H9 (cell line): ENCODE measurements around the gene GCGR. TPM values are rescaled to one million over a fixed set of nuclear protein-coding genes. Genes with fewer than 3 reads are reported as not detected.

Experiments used
- DNase-seq: peaks from one replicate; pipeline ENCODE4 v3.0.0-alpha.2; 2017
- H2AFZ ChIP-seq: one replicate; pipeline ENCODE4 v1.6.1; 2013; ENCODE audit warnings: mild to moderate bottlenecking, low read length, control low read depth, moderate library complexity
- H2AK5ac ChIP-seq: 2 replicates; pipeline ENCODE4 v1.6.1; 2013; ENCODE audit warnings: low read length, control low read depth, mixed read lengths; ENCODE audit not compliant: insufficient read length
- H2BK120ac ChIP-seq: one replicate; pipeline ENCODE4 v1.6.1; 2013; ENCODE audit warnings: low read depth, mild to moderate bottlenecking, low read length, control low read depth, inconsistent platforms; ENCODE audit not compliant: poor library complexity, severe bottlenecking
- H2BK12ac ChIP-seq: 2 replicates; pipeline ENCODE4 v1.6.1; 2013; ENCODE audit warnings: low read length, control low read depth, mixed read lengths, low read depth; ENCODE audit not compliant: insufficient read length
- H2BK15ac ChIP-seq: 2 replicates; pipeline ENCODE4 v1.6.1; 2013; ENCODE audit warnings: low read depth, low read length, control low read depth
- H2BK20ac ChIP-seq: one replicate; pipeline ENCODE4 v1.6.1; 2013; ENCODE audit warnings: low read depth, mild to moderate bottlenecking, low read length, control low read depth, inconsistent platforms; ENCODE audit not compliant: poor library complexity, severe bottlenecking
- H2BK5ac ChIP-seq: 2 replicates; pipeline ENCODE4 v1.6.1; 2013; ENCODE audit warnings: low read length, control low read depth, mixed read lengths; ENCODE audit not compliant: insufficient read length
- H3K14ac ChIP-seq: 2 replicates; pipeline ENCODE4 v1.6.1; 2013; ENCODE audit warnings: low read length, control low read depth; ENCODE audit not compliant: insufficient read depth
- H3K18ac ChIP-seq: 2 replicates; pipeline ENCODE4 v1.6.1; 2013; ENCODE audit warnings: low read depth, mild to moderate bottlenecking, mixed read lengths, low read length, control low read depth; ENCODE audit not compliant: insufficient read length
- H3K23ac ChIP-seq: 2 replicates; pipeline ENCODE4 v1.6.1; 2013; ENCODE audit warnings: low read length, control low read depth, mixed read lengths, low read depth; ENCODE audit not compliant: insufficient read length
- H3K23me2 ChIP-seq: 2 replicates; pipeline ENCODE4 v1.6.1; 2013; ENCODE audit warnings: low read depth, mild to moderate bottlenecking, mixed read lengths, low read length, control low read depth; ENCODE audit not compliant: insufficient read length, poor library complexity, severe bottlenecking
- H3K27ac ChIP-seq: 2 replicates; pipeline ENCODE4 v1.5.1; 2013; ENCODE audit warnings: low read length, control low read depth, mixed read lengths, low read depth; ENCODE audit not compliant: insufficient read length
- H3K27me3 ChIP-seq: 2 replicates; pipeline ENCODE4 v1.6.1; 2013; ENCODE audit warnings: low read length, control low read depth, inconsistent platforms; ENCODE audit not compliant: insufficient read depth
- H3K4ac ChIP-seq: 2 replicates; pipeline ENCODE4 v1.6.1; 2013; ENCODE audit warnings: low read depth, mild to moderate bottlenecking, control low read depth, inconsistent platforms, low read length, moderate library complexity
- H3K4me1 ChIP-seq: 2 replicates; pipeline ENCODE4 v1.6.1; 2013; ENCODE audit warnings: low read length, control low read depth, inconsistent platforms; ENCODE audit not compliant: insufficient read depth
- H3K4me2 ChIP-seq: 2 replicates; pipeline ENCODE4 v1.6.1; 2013; ENCODE audit warnings: low read length, control low read depth, mixed read lengths; ENCODE audit not compliant: insufficient read length, insufficient read depth
- H3K56ac ChIP-seq: 2 replicates; pipeline ENCODE4 v1.6.1; 2013; ENCODE audit warnings: low read depth, mild to moderate bottlenecking, mixed read lengths, low read length, control low read depth; ENCODE audit not compliant: insufficient read length
- H3K79me1 ChIP-seq: 2 replicates; pipeline ENCODE4 v1.6.1; 2013; ENCODE audit warnings: low read depth, mild to moderate bottlenecking, moderate library complexity, low read length, control low read depth, inconsistent platforms; ENCODE audit not compliant: insufficient read depth, poor library complexity, severe bottlenecking
- H3K79me2 ChIP-seq: 2 replicates; pipeline ENCODE4 v1.6.1; 2013; ENCODE audit warnings: low read length, control low read depth, inconsistent platforms; ENCODE audit not compliant: insufficient read depth
- H3K9ac ChIP-seq: 2 replicates; pipeline ENCODE4 v1.6.1; 2013; ENCODE audit warnings: low read length, control low read depth, mixed read lengths; ENCODE audit not compliant: insufficient read length; ENCODE audit errors: extremely low read depth
- H3K9me3 ChIP-seq: one replicate; pipeline ENCODE4 v1.6.1; 2013; ENCODE audit warnings: low read depth, low read length, inconsistent platforms; ENCODE audit not compliant: control insufficient read depth
- H3T11ph ChIP-seq: one replicate; pipeline ENCODE4 v1.6.1; 2013; ENCODE audit warnings: mild to moderate bottlenecking, low read length, control low read depth, inconsistent platforms
- H4K20me1 ChIP-seq: one replicate; pipeline ENCODE4 v1.6.1; 2013; ENCODE audit not compliant: control insufficient read depth, insufficient read length, insufficient read depth
- H4K5ac ChIP-seq: 2 replicates; pipeline ENCODE4 v1.6.1; 2013; ENCODE audit warnings: low read depth, mild to moderate bottlenecking, mixed read lengths, low read length, control low read depth; ENCODE audit not compliant: insufficient read length
- H4K8ac ChIP-seq: replicated peaks from 2 replicates; pipeline ENCODE4 v1.6.1; 2013; ENCODE audit warnings: low read length, control low read depth, mixed read lengths, low read depth; ENCODE audit not compliant: insufficient read length
- H4K91ac ChIP-seq: 2 replicates; pipeline ENCODE4 v1.6.1; 2013; ENCODE audit warnings: low read depth, mild to moderate bottlenecking, moderate library complexity, mixed read lengths, low read length, control low read depth; ENCODE audit not compliant: insufficient read length
- H3K27ac Mint-ChIP-seq, 3 experiments: 2 replicates in 2 of 3; 3 replicates in 1 of 3; pipeline ENCODE4 v1.8.0; 2020 to 2021; ENCODE audit warnings: mixed read lengths in 3 of 3, mild to moderate bottlenecking in 1 of 3, moderate library complexity in 1 of 3
- H3K27me3 Mint-ChIP-seq: 2 replicates; pipeline ENCODE4 v1.8.0; 2021; ENCODE audit warnings: low read depth, mild to moderate bottlenecking, moderate library complexity, mixed read lengths
- H3K36me3 Mint-ChIP-seq, 3 experiments: 2 replicates in 2 of 3; 3 replicates in 1 of 3; pipeline ENCODE4 v1.8.0; 2020 to 2021; ENCODE audit warnings: low read depth in 3 of 3, mixed read lengths in 3 of 3; ENCODE audit not compliant: insufficient read depth in 1 of 3
- H3K4me1 Mint-ChIP-seq, 2 experiments: 2 replicates each; pipeline ENCODE4 v1.8.0; 2020; ENCODE audit warnings: mixed read lengths in 2 of 2
- H3K4me3 Mint-ChIP-seq, 2 experiments: 2 replicates in 1 of 2; 3 replicates in 1 of 2; pipeline ENCODE4 v1.8.0; 2020 to 2021; ENCODE audit warnings: mild to moderate bottlenecking in 2 of 2, mixed read lengths in 2 of 2, moderate library complexity in 1 of 2
- H3K9me3 Mint-ChIP-seq, 2 experiments: 2 replicates in 1 of 2; 3 replicates in 1 of 2; pipeline ENCODE4 v1.8.0; 2020; ENCODE audit warnings: mild to moderate bottlenecking in 2 of 2, mixed read lengths in 2 of 2, moderate library complexity in 1 of 2
- CTCF ChIP-seq: fragments of 200-600 bp; sonication (generic); conservative IDR thresholded peaks from 3 replicates; pipeline ENCODE4 v1.8.0; 2021; ENCODE audit warnings: antibody characterized with exemption, mild to moderate bottlenecking
- WGBS: extraction: QIAGEN DNeasy Blood & Tissue Kit; methylation state at CpG from one replicate; pipeline ENCODE4 v1.1.7; 2013; ENCODE audit warnings: missing lambda C conversion rate, low lambda C conversion rate, mixed read lengths; ENCODE audit not compliant: insufficient read length; ENCODE audit errors: extremely low coverage; 5-methylcytosine and 5-hydroxymethylcytosine counted together
- total RNA-seq: library from RNA; stranded (reverse); gene quantifications from 2 replicates; pipeline ENCODE4 v1.2.1, GENCODE V29; 2021

Gene GCGR
- total RNA-seq, 1 experiment from 2014 or later: 0.24 TPM

- Mint-ChIP-seq H3K9me3 (peaks cover 2 to 10% of the 10 kb centered on the region in 2 experiments), H3K27ac (no peak overlapping the region), H3K4me1 (peaks cover 0 to 6% of the 10 kb centered on the region in 2 experiments; a peak in 1 of 4 replicates), H3K27me3 (peaks cover 89% of the 10 kb centered on the region), H3K36me3 (peaks cover 0 to 2% (median 0%) of the 10 kb centered on the region in 3 experiments; a peak in 2 of 7 replicates), H3K4me3 (peak overlapping the region; percentile 51 to 74)
- Histone ChIP-seq H3K79me1 (no peaks in the 10 kb centered on the region), H2BK120ac (no peak overlapping the region), H3K56ac (no peak overlapping the region), H3K9ac (no peak overlapping the region), H3K9me3 (no peaks in the 10 kb centered on the region), H4K20me1 (no peaks in the 10 kb centered on the region), H3K4me1 (no peaks in the 10 kb centered on the region), H2BK12ac (no peak overlapping the region), H2BK5ac (no peak overlapping the region), H4K8ac (no peak overlapping the region), H3K27me3 (peaks cover 32% of the 10 kb centered on the region), H2AK5ac (no peak overlapping the region), H4K91ac (no peak overlapping the region), H2AFZ (no peak overlapping the region), H3K14ac (no peak overlapping the region), H4K5ac (no peak overlapping the region), H3K27ac (no peak overlapping the region), H3K18ac (no peak overlapping the region), H2BK20ac (no peak overlapping the region), H2BK15ac (no peak overlapping the region), H3K79me2 (no peaks in the 10 kb centered on the region), H3K4ac (no peak overlapping the region), H3T11ph (no peak overlapping the region), H3K23ac (no peak overlapping the region), H3K23me2 (peaks cover 6% of the 10 kb centered on the region), H3K4me2 (peak overlapping the region; percentile 28)
- DNase-seq: no peak
- no CpG with 5 or more reads among the region's 65 CpGs for WGBS
- TF ChIP-seq CTCF: no peak
Measured at GRCh38 chr17:81804559-81805399, 829 bp downstream of the GCGR start.
